Caco-2 (cell line): ENCODE measurements around the gene PLB1. TPM values are rescaled to one million over a fixed set of nuclear protein-coding genes. Genes with fewer than 3 reads are reported as not detected.

Experiments used
- BruUV-seq: library from RNA; stranded (reverse); fragments of 400-500 nt; replicated peaks from 2 replicates; lab custom pipeline; 2021; lab: Mats Ljungman, UMichigan
- CTCF ChIA-PET: fragments of 300-600 bp; sonication (Branson Sonifier 250); formaldehyde crosslinking; loops from one replicate; lab custom pipeline; 2022; ENCODE audit warnings: antibody characterized with exemption; lab: Charles Lee
- POLR2A ChIA-PET: fragments of 300-600 bp; sonication (Branson Sonifier 250); formaldehyde crosslinking; loops from one replicate; lab custom pipeline; 2022; ENCODE audit warnings: antibody characterized with exemption; lab: Charles Lee
- DNase-seq, 2 experiments: peaks; one replicate each; pipeline versions ENCODE4 v3.0.0 to v3.0.0-alpha.2; 2020 to 2022
- H3K27me3 ChIP-seq: replicated peaks from 2 replicates; pipeline ENCODE4 v1.6.0; 2011; ENCODE audit warnings: low read length; ENCODE audit not compliant: control insufficient read depth, insufficient read depth
- H3K36me3 ChIP-seq: 2 replicates; pipeline ENCODE4 v1.5.1; 2011; ENCODE audit warnings: low read length; ENCODE audit not compliant: control insufficient read depth, insufficient read depth
- H3K4me1 ChIP-seq: fragments of 250-450 bp; sonication (Bioruptor Pico); 2 replicates; pipeline ENCODE4 v1.5.1; 2020; ENCODE audit warnings: mild to moderate bottlenecking
- H3K4me3 ChIP-seq: 2 replicates; pipeline ENCODE4 v1.5.1; 2011; ENCODE audit warnings: low read depth, mild to moderate bottlenecking, control low read depth, low read length
- H3K9me3 ChIP-seq: fragments of 250-450 bp; sonication (Bioruptor Pico); 2 replicates; pipeline ENCODE4 v1.5.1; 2020; ENCODE audit warnings: mild to moderate bottlenecking, moderate library complexity
- H3K27ac Mint-ChIP-seq: one replicate; pipeline ENCODE4 v1.8.0; 2022; ENCODE audit warnings: mixed read lengths; ENCODE audit not compliant: unreplicated experiment
- H3K27me3 Mint-ChIP-seq: one replicate; pipeline ENCODE4 v1.8.0; 2022; ENCODE audit warnings: mixed read lengths; ENCODE audit not compliant: insufficient read depth, unreplicated experiment
- H3K36me3 Mint-ChIP-seq: one replicate; pipeline ENCODE4 v1.8.0; 2022; ENCODE audit warnings: mild to moderate bottlenecking, mixed read lengths; ENCODE audit not compliant: insufficient read depth, unreplicated experiment
- H3K4me1 Mint-ChIP-seq: one replicate; pipeline ENCODE4 v1.8.0; 2022; ENCODE audit warnings: low read depth, mixed read lengths; ENCODE audit not compliant: unreplicated experiment
- H3K4me3 Mint-ChIP-seq: one replicate; pipeline ENCODE4 v1.8.0; 2022; ENCODE audit warnings: mild to moderate bottlenecking, moderate library complexity, mixed read lengths; ENCODE audit not compliant: unreplicated experiment
- H3K9me3 Mint-ChIP-seq: one replicate; pipeline ENCODE4 v1.8.0; 2022; ENCODE audit warnings: mixed read lengths; ENCODE audit not compliant: unreplicated experiment
- CTCF ChIP-seq, 2 experiments: fragments of 200-600 bp in 1 of 2; IDR thresholded peaks; 1 replicate in 1 of 2; 2 replicates in 1 of 2; pipeline versions ENCODE4 v1.5.1 to v1.8.0; 2011 to 2022; ENCODE audit warnings: antibody characterized with exemption in 1 of 2, control low read depth in 1 of 2, inconsistent platforms in 1 of 2, low read depth in 1 of 2, low read length in 1 of 2, mild to moderate bottlenecking in 1 of 2, moderate library complexity in 1 of 2; ENCODE audit not compliant: insufficient read depth in 1 of 2, severe bottlenecking in 1 of 2, unreplicated experiment in 1 of 2
- intact Hi-C: fragments of 100-400 bp; cut with micrococcal nuclease; formaldehyde crosslinking; loops from one replicate; pipeline ENCODE4 v1.10.0; 2022; ENCODE audit not compliant: unreplicated experiment
- total RNA-seq: library from RNA; stranded (reverse); gene quantifications from 2 replicates; pipeline ENCODE4 v1.2.3, GENCODE V29; 2022

PLB1 gene
- total RNA-seq, 1 experiment from 2014 or later: 2.8 TPM

- H3K4me3 Mint-ChIP-seq: no peak overlapping the region
- Histone ChIP-seq H3K9me3 (no peaks in the 10 kb centered on the region), H3K4me3 (no peak overlapping the region), H3K36me3 (no peaks in the 10 kb centered on the region), H3K27me3 (no peaks in the 10 kb centered on the region), H3K4me1 (0 out of 2 replicates have a peak, but pooled peaks cover 3% of the 10 kb centered on the region)
- no peaks in the 10 kb centered on the region for H3K9me3 Mint-ChIP-seq
- no peaks in the 10 kb centered on the region for H3K36me3 Mint-ChIP-seq
- ChIA-PET POLR2A (no interaction called here), CTCF (interaction anchor here (0.8 kb wide), 1 partner anchor 98 kb away, joined by 7 read pairs; no protein-coding TSS in a partner anchor)
- no peak for TF ChIP-seq CTCF (IDR thresholded peaks at IDR 0.05; ENCODE audit: insufficient read depth in 1 of 2, low read depth in 1 of 2, low read length in 1 of 2, severe bottlenecking in 1 of 2, unreplicated experiment in 1 of 2)
- intact Hi-C loops: no loop called here
- BruUV-seq: no TSS peak
- no peaks in the 10 kb centered on the region for H3K27me3 Mint-ChIP-seq
- no peak overlapping the region for H3K27ac Mint-ChIP-seq
- no peak for DNase-seq
- no peaks in the 10 kb centered on the region for H3K4me1 Mint-ChIP-seq
Measured at GRCh38 chr2:28488858-28489575, 6.8 kb upstream of the PLB1 start.

- H3K27me3 ChIP-seq: no peaks in the 10 kb centered on the region
- no peaks in the 10 kb centered on the region for H3K36me3 ChIP-seq
- DNase-seq: no peak
- H3K27ac Mint-ChIP-seq: no peak overlapping the region
- no peak overlapping the region for H3K4me3 ChIP-seq
- intact Hi-C loops: no loop called here
- CTCF ChIA-PET: no interaction called here
- no peaks in the 10 kb centered on the region for H3K36me3 Mint-ChIP-seq
- H3K4me1 Mint-ChIP-seq: no peaks in the 10 kb centered on the region
- peaks cover 6% of the 10 kb centered on the region; the same call in 1 of the 2 replicates for H3K4me1 ChIP-seq
- H3K4me3 Mint-ChIP-seq: no peak overlapping the region
- BruUV-seq: no TSS peak
- no peaks in the 10 kb centered on the region for H3K27me3 Mint-ChIP-seq
- POLR2A ChIA-PET: no interaction called here
- H3K9me3 Mint-ChIP-seq: no peaks in the 10 kb centered on the region
- H3K9me3 ChIP-seq: no peaks in the 10 kb centered on the region
- no peak for TF ChIP-seq CTCF (IDR thresholded peaks at IDR 0.05; ENCODE audit: insufficient read depth in 1 of 2, low read depth in 1 of 2, low read length in 1 of 2, severe bottlenecking in 1 of 2, unreplicated experiment in 1 of 2)
Measured at GRCh38 chr2:28490558-28490957, 5.3 kb upstream of the PLB1 start.

- Histone ChIP-seq H3K36me3 (no peaks in the 10 kb centered on the region), H3K4me1 (peaks cover 11% of the 10 kb centered on the region; the same call in 1 of the 2 replicates), H3K9me3 (no peaks in the 10 kb centered on the region), H3K27me3 (no peaks in the 10 kb centered on the region), H3K4me3 (no peak overlapping the region)
- H3K27me3 Mint-ChIP-seq: no peaks in the 10 kb centered on the region
- POLR2A ChIA-PET: no interaction called here
- TF ChIP-seq CTCF (IDR thresholded peaks at IDR 0.05; ENCODE audit: insufficient read depth in 1 of 2, low read depth in 1 of 2, low read length in 1 of 2, severe bottlenecking in 1 of 2, unreplicated experiment in 1 of 2): no peak
- intact Hi-C loops: no loop called here
- no peaks in the 10 kb centered on the region for H3K36me3 Mint-ChIP-seq
- no peaks in the 10 kb centered on the region for H3K9me3 Mint-ChIP-seq
- no TSS peak for BruUV-seq
- H3K27ac Mint-ChIP-seq: no peak overlapping the region
- no peak for DNase-seq
- no peak overlapping the region for H3K4me3 Mint-ChIP-seq
- CTCF ChIA-PET: interaction anchor here (0.6 kb wide), 1 partner anchor 50 kb away, joined by 3 read pairs; no protein-coding TSS in a partner anchor
- H3K4me1 Mint-ChIP-seq: no peaks in the 10 kb centered on the region
Measured at GRCh38 chr2:28492282-28492681, 3.6 kb upstream of the PLB1 start.
